Urinary bladder (tissue), 4 donors: ENCODE measurements around the gene PDCD11. TPM values are rescaled to one million over a fixed set of nuclear protein-coding genes. Genes with fewer than 3 reads are reported as not detected.

Experiments
- DNase-seq: peaks from one replicate; pipeline ENCODE4 v3.0.0-alpha.2; 2015; ENCODE audit errors: extremely low spot score
- H3K27ac ChIP-seq: one replicate; pipeline ENCODE4 v1.5.1; 2013; ENCODE audit warnings: low read depth, mild to moderate bottlenecking, moderate library complexity
- H3K36me3 ChIP-seq: one replicate; pipeline ENCODE4 v1.6.1; 2013; ENCODE audit warnings: mild to moderate bottlenecking, moderate library complexity; ENCODE audit not compliant: insufficient read depth
- H3K4me1 ChIP-seq: one replicate; pipeline ENCODE4 v1.6.1; 2013; ENCODE audit warnings: mild to moderate bottlenecking, moderate library complexity; ENCODE audit not compliant: insufficient read depth
- H3K4me3 ChIP-seq: one replicate; pipeline ENCODE4 v1.5.1; 2013; ENCODE audit warnings: low read depth, low read length
- WGBS: extraction: QIAGEN DNeasy Blood & Tissue Kit; methylation state at CpG from one replicate; pipeline ENCODE4 v1.1.7; 2013; 5-methylcytosine and 5-hydroxymethylcytosine counted together
- polyA plus RNA-seq: library from polyadenylated mRNA; stranded (reverse); fragments of 200-250 nt; gene quantifications from one replicate; pipeline ENCODE4 v1.2.3, GENCODE V29; 2013
- total RNA-seq: library from RNA; depleted of rRNA; stranded (reverse); fragments of >200 nt; gene quantifications from one replicate; pipeline ENCODE4 v1.2.3, GENCODE V29; 2014
- donor health status: healthy with polysubstance abuse.
- donor health status: healthy.

The PDCD11 gene
- total and polyA plus RNA-seq, 2 donors, result 14.9 to 19.7 TPM

DNA sequence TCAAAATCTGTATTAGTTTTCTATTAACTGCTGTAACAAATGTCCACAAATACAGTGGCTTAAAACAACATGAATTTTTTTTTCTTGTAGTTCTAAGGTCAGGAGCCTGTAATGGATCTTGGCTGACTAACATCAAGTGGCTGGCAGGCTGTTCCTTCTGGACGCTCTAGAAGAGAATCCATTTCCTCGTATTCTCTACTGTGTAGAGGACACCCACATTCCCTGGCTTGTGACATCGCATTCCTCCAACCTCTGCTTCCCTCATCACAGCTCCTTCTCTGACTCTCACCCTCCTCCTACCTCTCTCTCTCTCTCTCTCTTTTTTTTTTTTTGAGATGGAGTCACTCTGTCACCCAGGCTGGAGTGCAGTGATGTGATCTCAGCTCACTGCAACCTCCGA lies 67.1 kb downstream of the PDCD11 start:
- no peaks in the 10 kb centered on the region for H3K4me1 ChIP-seq
- WGBS, result 80% methylated on average over 4 of the region's 4 CpGs
- no peak overlapping the region for H3K4me3 ChIP-seq
- H3K27ac ChIP-seq, result no peak overlapping the region
- no peak for DNase-seq
- no peaks in the 10 kb centered on the region for H3K36me3 ChIP-seq

DNA sequence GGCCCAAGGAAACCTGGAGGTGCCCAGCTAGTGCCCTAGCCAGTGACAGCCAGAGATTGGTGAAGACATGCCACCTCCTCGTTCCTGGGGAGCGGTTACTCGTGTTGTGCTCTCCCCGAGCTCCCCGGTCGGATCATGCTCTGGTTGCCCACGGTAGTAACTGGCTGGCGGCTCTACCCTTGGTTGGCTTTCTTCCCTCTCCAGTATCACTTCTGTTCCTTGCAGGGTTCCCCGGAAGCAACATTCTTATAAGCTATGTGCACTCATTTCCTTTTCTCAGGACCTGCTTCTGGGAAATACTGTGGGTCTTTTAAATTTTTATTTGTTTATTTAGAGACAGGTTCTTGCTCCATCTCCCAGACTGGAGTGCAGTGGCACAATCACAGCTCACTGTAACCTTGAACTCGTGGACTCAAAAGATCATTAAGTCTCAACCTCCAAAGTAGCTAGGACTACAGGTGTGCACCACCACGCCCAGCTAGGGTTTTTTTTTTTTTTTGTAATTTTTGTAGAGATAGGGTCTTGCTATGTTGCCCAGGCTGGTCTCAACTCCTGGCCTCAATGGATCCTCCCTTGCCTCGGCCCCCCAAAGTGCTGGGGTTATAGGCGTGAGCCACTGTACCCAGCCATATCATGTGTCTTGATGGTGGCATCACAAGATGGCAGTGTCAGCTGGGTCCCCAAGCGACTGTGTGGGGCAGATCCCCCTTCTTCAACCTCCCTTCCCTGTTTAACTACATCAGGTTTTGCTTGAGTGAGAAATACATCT lies 69.2 kb downstream of the PDCD11 start:
- whole genome bisulfite sequencing, result 89% methylated on average over 14 of the region's 14 CpGs
- no peak overlapping the region for H3K27ac ChIP-seq
- no peaks in the 10 kb centered on the region for H3K36me3 ChIP-seq
- H3K4me3 ChIP-seq, result no peak overlapping the region
- H3K4me1 ChIP-seq, result no peaks in the 10 kb centered on the region
- DNase-seq, result no peak

DNA sequence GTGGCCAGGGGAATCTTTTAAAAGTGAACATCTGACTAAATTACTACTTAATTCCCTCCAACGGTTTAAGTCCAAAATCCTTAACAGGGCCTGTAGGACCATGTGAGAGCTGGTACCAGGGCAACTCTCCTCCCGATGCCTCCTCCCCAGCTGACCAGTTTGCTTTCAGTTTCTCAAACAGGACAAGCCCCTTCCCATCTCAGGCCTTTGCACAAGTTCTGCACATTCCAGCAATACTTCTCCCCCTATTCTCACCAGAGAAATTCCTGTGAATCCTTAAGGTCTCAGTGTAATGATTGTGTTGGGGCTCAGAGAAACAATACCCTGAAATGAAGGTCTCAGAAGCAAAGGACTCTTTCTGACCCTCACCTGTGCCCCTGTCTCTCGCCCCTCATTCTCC lies 70.3 kb downstream of the PDCD11 start:
- Histone ChIP-seq H3K4me3 (no peak overlapping the region), H3K36me3 (no peaks in the 10 kb centered on the region), H3K27ac (no peak overlapping the region), H3K4me1 (no peaks in the 10 kb centered on the region)
- DNase-seq, result no peak
- WGBS, result 83% methylated on average over 3 of the region's 3 CpGs

DNA sequence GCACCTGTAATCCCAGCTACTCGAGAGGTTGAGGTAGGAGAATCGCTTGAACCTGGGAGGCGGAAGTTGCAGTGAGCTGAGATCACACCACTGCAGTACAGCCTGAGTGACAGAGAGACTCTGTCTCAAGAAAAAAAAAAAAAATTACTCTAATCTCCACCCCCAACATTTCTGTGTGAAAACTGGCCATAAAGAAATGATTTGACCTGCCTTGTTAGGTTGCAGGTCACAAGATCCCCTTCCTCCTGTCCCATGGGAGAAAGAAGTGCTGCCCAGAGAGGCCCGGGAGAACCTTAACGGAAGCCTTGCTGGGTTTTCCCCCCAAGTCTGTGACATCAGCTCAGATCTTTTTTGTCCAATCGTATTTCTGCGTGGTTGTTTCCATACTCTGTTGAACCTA lies 71.0 kb downstream of the PDCD11 start:
- Histone ChIP-seq H3K36me3 (no peaks in the 10 kb centered on the region), H3K4me1 (no peaks in the 10 kb centered on the region), H3K4me3 (no peak overlapping the region), H3K27ac (no peak overlapping the region)
- 90% methylated on average over 7 of the region's 7 CpGs for WGBS
- no peak for DNase-seq

DNA sequence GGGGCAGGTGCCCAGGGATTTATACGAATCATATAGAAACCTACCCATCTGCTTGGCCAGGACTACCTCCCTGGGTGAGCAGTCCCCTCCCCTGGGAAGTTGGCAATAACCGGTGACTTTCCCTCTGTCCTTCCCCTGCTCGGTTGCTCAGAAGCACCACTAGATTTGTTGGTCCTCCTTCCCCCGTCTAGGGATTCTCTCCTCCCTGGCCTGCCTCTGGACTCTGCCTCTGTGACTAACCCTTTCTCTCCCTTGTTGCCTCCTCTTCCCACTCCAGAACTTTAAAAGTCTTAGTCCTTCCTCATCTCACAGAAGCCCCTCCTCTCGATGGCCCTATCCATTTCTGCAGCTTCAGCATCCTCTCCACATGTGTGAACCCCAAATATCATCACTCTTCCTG lies 72.8 kb downstream of the PDCD11 start:
- DNase-seq, result no peak
- Histone ChIP-seq H3K4me1 (no peaks in the 10 kb centered on the region), H3K27ac (no peak overlapping the region), H3K4me3 (no peak overlapping the region), H3K36me3 (no peaks in the 10 kb centered on the region)
- WGBS, result 64% methylated on average over 5 of the region's 5 CpGs

DNA sequence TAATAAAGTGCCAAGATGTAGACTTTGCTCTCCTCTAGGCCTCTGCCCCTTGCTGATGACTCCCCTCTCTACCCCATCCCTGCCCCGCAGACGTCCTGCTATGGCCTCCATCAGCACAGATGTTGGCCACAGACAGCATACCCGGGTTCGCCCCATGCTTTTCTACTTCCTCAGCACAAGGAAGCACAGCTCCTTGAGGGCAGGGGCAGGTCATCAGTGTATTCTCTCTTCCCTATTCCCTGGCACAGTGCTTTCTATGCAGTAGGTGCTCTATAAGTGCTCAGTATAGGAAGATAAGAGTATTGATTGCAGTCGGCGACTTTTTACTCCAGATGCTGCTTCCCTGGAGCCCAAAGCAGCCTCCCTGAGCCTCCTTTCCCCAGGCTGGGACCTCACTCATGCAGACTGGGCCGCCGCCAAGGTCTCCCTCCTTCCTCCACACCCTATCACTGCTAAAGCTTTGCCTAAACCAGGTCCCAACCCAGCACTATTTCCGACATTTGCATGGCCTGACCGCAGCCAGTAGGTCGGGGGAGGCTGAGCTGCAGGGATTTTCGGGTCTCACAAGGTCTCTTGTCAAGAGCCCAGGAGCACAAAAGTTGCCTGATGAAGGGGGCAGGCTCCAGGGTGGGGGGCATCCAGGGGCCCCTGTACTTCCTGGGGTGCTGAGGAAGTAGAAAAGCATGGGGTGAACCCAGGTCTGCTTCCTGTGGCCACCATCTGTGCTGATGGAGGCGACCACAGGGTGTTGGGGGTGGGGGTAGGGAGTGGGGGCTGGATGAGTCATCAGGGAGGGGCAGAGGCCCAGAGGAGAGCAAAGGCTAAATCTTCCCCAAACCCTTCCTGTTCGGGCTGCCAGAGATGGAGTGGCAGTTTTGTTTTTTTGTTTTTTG lies 74.6 kb downstream of the PDCD11 start:
- H3K4me3 ChIP-seq, result no peak overlapping the region
- DNase-seq, result no peak
- H3K4me1 ChIP-seq, result no peaks in the 10 kb centered on the region
- H3K36me3 ChIP-seq, result no peaks in the 10 kb centered on the region
- H3K27ac ChIP-seq, result no peak overlapping the region
- WGBS, result 53% methylated on average over 14 of the region's 14 CpGs

DNA sequence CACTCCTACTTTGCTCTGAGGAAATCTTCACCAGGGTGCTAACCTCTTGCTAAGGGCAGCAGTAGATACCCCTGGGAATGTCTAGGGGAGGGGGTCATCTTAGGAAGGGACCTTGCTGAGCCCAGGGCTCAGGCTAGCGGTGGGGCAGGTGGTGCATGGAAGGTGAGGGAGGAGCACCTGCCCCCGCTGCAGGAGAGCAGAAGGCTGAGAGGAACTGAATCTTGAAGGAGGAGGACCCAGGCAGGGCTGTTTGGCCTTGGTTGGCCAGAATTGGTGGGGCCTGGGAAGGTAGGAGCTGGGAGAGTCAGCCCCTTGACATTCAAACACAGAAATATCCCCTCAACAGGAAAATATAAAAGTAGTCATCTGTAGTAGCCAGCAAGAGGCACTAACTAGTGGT lies 75.6 kb downstream of the PDCD11 start:
- H3K36me3 ChIP-seq, result no peaks in the 10 kb centered on the region
- no peak overlapping the region for H3K27ac ChIP-seq
- no peak overlapping the region for H3K4me3 ChIP-seq
- WGBS, result 93% methylated on average over 2 of the region's 2 CpGs
- no peak for DNase-seq
- H3K4me1 ChIP-seq, result no peaks in the 10 kb centered on the region

DNA sequence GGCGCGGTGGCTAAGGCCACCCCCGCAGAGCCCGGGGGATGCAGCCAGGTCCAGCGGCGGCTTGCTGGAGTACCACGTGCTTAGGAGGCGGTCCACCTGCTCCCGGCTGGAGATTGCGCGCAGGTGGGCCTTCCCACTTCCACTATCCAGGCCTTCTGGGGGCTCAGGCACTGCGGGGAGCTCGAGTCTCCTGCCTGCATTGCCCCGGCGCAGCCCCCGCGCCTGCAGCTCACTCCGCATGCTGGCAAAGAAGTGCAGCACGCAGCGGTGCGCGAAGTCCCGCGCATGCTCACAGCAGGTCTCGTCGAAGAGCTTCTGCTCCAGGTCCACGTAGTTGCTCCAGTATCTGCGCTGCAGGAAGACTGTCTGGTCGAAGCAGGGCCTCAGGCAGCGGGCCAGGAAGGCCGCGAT lies 76.8 kb downstream of the PDCD11 start:
- H3K4me3 ChIP-seq, result no peak overlapping the region

DNA sequence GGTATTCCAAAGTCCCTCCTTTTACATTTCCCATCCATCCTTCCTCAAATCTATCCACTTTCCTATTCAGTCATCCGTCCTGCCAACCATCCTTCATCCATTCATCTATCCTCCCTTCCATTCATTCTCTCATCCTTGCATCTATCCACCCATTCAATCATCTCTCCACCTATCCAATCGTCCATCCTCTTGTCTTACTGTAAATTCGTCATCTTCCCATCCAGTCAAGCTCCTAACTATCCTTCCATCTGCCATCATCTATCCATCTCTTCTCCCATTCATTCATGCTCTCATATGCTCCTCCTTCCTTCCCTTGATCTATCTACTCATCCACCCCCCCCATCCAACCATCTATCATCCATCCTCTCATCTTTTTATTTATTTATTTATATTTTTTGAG lies 77.7 kb downstream of the PDCD11 start:
- Histone ChIP-seq H3K36me3 (no peaks in the 10 kb centered on the region), H3K27ac (no peak overlapping the region), H3K4me1 (no peaks in the 10 kb centered on the region), H3K4me3 (no peak overlapping the region)
- no peak for DNase-seq
- WGBS, result 94% methylated on average over 3 of the region's 3 CpGs

More for the DNA sequence above, 76.8 kb downstream of the PDCD11 start:
- WGBS, result 70% methylated on average over 32 of the region's 32 CpGs
- Histone ChIP-seq H3K27ac (no peak overlapping the region), H3K36me3 (no peaks in the 10 kb centered on the region), H3K4me1 (no peaks in the 10 kb centered on the region)
- no peak for DNase-seq

DNA sequence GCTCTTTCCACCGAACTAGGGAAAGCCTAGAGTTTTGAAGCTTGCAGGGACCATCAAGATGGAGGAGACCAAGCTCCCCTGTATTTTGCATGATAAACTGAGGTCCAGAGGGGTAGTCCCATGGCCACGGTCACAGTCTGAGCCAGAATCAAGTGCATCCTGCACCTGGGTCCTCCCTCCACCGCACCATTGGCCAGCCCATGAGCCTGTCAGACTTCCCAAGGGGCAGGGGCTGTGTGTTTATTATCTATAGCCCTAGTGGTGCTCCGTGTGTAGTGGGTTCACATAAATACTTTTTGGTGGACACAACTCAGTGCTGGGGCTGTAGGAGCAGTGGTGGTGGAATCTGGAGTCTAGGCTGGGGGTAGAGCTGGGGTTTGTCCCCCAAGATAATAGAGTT lies 79.0 kb downstream of the PDCD11 start:
- no peaks in the 10 kb centered on the region for H3K36me3 ChIP-seq

DNA sequence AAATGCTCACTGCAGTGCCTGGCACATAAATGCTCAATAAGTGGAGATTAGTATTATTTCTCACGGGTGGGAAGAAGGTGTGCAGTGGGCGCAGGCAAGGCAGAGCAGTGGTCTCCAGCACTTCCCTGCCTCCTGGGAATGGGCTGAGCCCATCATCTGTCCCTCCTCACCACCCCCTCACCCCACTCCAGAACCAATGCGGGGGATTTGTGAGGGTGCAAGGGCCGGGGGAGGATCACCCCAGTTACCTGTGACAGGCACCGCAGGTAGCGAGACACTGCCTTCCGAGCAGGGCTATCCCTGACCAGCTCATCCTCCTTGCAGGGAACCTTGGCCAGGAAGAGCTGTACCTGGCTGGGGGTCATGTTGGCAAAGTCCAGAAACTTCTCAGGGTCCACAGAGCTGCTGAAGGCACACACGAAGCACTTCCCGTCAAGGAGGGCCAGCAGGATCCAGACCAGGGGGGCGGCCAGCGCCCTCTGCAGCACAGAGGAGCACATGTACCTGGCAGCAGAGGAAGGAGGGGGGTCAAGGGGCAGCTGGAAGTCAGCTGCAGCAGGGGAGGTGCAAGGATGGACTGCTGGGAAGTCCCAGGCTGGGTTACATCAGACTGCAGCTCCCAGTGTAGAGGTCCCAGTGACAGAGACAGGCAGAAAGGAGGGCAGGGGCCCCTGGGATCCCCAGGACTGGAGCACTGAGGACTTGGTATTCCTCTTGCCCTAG lies 79.8 kb downstream of the PDCD11 start:
- H3K27ac ChIP-seq, result no peak overlapping the region
- no peaks in the 10 kb centered on the region for H3K36me3 ChIP-seq
- no peak overlapping the region for H3K4me3 ChIP-seq
- no peak for DNase-seq
- 74% methylated on average over 11 of the region's 11 CpGs for WGBS
- H3K4me1 ChIP-seq, result no peaks in the 10 kb centered on the region

More for the DNA sequence above, 79.0 kb downstream of the PDCD11 start:
- no peak overlapping the region for H3K4me3 ChIP-seq
- DNase-seq, result no peak
- no peaks in the 10 kb centered on the region for H3K4me1 ChIP-seq
- no peak overlapping the region for H3K27ac ChIP-seq
- 75% methylated on average over 4 of the region's 4 CpGs for WGBS

DNA sequence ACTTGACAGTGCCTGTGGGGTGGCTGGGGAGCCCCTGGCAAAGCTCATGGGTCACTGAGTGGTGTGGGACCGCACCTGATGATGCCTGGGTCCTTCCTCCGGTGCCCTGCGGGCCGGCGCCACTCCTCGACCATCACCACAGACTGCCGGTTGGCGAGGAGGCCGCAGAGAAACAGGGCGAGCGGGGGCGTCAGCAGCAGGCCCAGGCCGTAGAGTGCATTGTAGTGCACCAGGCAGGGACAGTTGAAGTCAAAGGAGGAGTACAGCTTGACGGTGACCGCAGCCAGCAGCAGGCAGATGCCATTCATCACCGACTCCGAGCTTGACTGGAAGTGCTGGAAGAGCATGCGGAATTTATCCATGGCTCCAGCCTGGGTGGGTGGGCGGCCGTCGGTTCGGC lies 82.2 kb downstream of the PDCD11 start:
- WGBS, result 88% methylated on average over 22 of the region's 22 CpGs

DNA sequence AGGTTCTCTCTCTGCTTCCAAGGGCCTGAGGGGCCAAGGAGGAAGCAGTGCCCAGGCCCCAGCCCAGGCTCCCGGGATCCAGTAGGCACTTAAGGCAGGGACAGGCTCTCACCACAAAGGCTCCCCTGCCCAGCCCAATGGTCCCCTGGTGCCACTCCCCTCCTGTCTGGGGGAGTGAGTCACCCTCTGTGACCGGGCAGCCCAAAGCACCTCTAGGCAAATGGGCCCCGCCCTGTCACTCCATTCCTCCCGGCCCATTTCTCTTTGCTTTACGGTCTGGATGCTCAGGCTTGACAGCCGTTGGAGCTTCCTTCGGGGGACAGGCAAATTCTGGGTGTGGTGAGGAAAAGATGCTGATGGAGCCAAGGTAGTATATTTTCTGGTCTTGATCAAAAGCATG lies 82.7 kb downstream of the PDCD11 start, which contains the start of gene CALHM3:
Gene CALHM3, minus strand, starts transcription at position 106 of the 400 bp plus-strand sequence. CDS start 208 bp downstream, outside the sequence.
- WGBS, result 66% methylated on average over 7 of the region's 7 CpGs
- Histone ChIP-seq H3K36me3 (no peaks in the 10 kb centered on the region), H3K4me3 (no peak within 1 kb of the TSS), H3K4me1 (no peaks in the 10 kb centered on the region), H3K27ac (no peak within 1 kb of the TSS)
- no peak for DNase-seq

More for the DNA sequence above, 82.2 kb downstream of the PDCD11 start:
- Histone ChIP-seq H3K4me3 (no peak overlapping the region), H3K4me1 (no peaks in the 10 kb centered on the region), H3K36me3 (no peaks in the 10 kb centered on the region), H3K27ac (no peak overlapping the region)
- DNase-seq, result no peak
